Trophoblast cell (in vitro differentiated cells and primary cell): ENCODE data around the gene CASQ2.

Experiments used
- DNase-seq, 2 donors: peaks; one replicate each; pipeline ENCODE4 v3.0.0-alpha.2; 2016
- H2AFZ ChIP-seq: 2 replicates; pipeline ENCODE4 v1.6.1; 2013; ENCODE audit warnings: low read length, moderate library complexity, mild to moderate bottlenecking; ENCODE audit not compliant: insufficient read depth, poor library complexity
- H2AK5ac ChIP-seq: 2 replicates; pipeline ENCODE4 v1.6.1; 2013; ENCODE audit warnings: mild to moderate bottlenecking, low read length
- H2BK120ac ChIP-seq: 2 replicates; pipeline ENCODE4 v1.6.1; 2013; ENCODE audit warnings: low read length, mild to moderate bottlenecking, moderate library complexity; ENCODE audit not compliant: insufficient read depth, poor library complexity
- H2BK12ac ChIP-seq: 2 replicates; pipeline ENCODE4 v1.6.1; 2013; ENCODE audit warnings: mild to moderate bottlenecking, low read length, moderate library complexity
- H2BK5ac ChIP-seq: 2 replicates; pipeline ENCODE4 v1.6.1; 2013; ENCODE audit warnings: low read length, low read depth, moderate library complexity, mild to moderate bottlenecking; ENCODE audit not compliant: poor library complexity
- H3K14ac ChIP-seq: 2 replicates; pipeline ENCODE4 v1.6.1; 2013; ENCODE audit warnings: mild to moderate bottlenecking, low read length
- H3K18ac ChIP-seq: 2 replicates; pipeline ENCODE4 v1.6.1; 2013; ENCODE audit warnings: mild to moderate bottlenecking, low read length
- H3K23ac ChIP-seq: 2 replicates; pipeline ENCODE4 v1.6.1; 2013; ENCODE audit warnings: low read length
- H3K27ac ChIP-seq: 2 replicates; pipeline ENCODE4 v1.5.1; 2013; ENCODE audit warnings: low read depth, mild to moderate bottlenecking, inconsistent platforms, low read length, moderate library complexity
- H3K27me3 ChIP-seq: 2 replicates; pipeline ENCODE4 v1.6.1; 2013; ENCODE audit warnings: inconsistent platforms, mild to moderate bottlenecking, low read length, moderate library complexity; ENCODE audit not compliant: insufficient read depth
- H3K36me3 ChIP-seq, 2 experiments: 1 replicate in 1 of 2; 2 replicates in 1 of 2; pipeline ENCODE4 v1.6.1; 2013; ENCODE audit warnings: low read length in 2 of 2, mild to moderate bottlenecking in 2 of 2, moderate library complexity in 1 of 2; ENCODE audit not compliant: insufficient read depth in 2 of 2, control insufficient read depth in 1 of 2
- H3K4ac ChIP-seq: 2 replicates; pipeline ENCODE4 v1.6.1; 2013; ENCODE audit warnings: low read depth, mild to moderate bottlenecking, low read length, moderate library complexity
- H3K4me1 ChIP-seq, 2 experiments: 1 replicate in 1 of 2; 2 replicates in 1 of 2; pipeline ENCODE4 v1.6.1; 2013; ENCODE audit warnings: low read length in 2 of 2, mild to moderate bottlenecking in 2 of 2, moderate library complexity in 1 of 2; ENCODE audit not compliant: insufficient read depth in 2 of 2, control insufficient read depth in 1 of 2
- H3K4me2 ChIP-seq: 2 replicates; pipeline ENCODE4 v1.6.1; 2013; ENCODE audit warnings: inconsistent platforms, mild to moderate bottlenecking, low read length, moderate library complexity
- H3K4me3 ChIP-seq: 2 replicates; pipeline ENCODE4 v1.5.1; 2013; ENCODE audit warnings: mild to moderate bottlenecking, low read depth, low read length, inconsistent platforms
- H3K79me1 ChIP-seq: one replicate; pipeline ENCODE4 v1.6.1; 2013; ENCODE audit warnings: low read length
- H3K79me2 ChIP-seq: 2 replicates; pipeline ENCODE4 v1.6.1; 2013; ENCODE audit warnings: low read length, mild to moderate bottlenecking; ENCODE audit not compliant: control insufficient read depth, insufficient read depth, poor library complexity
- H3K9ac ChIP-seq: 2 replicates; pipeline ENCODE4 v1.6.1; 2013; ENCODE audit warnings: mild to moderate bottlenecking, low read length
- H3K9me3 ChIP-seq: 2 replicates; pipeline ENCODE4 v1.6.1; 2013; ENCODE audit warnings: low read depth, mild to moderate bottlenecking, control low read depth, inconsistent platforms, low read length; ENCODE audit not compliant: insufficient read depth
- H4K12ac ChIP-seq: 2 replicates; pipeline ENCODE4 v1.6.1; 2013; ENCODE audit warnings: low read depth, mild to moderate bottlenecking, low read length, moderate library complexity
- H4K8ac ChIP-seq: 2 replicates; pipeline ENCODE4 v1.6.1; 2013; ENCODE audit warnings: low read depth, mild to moderate bottlenecking, low read length, moderate library complexity
- H4K91ac ChIP-seq: one replicate; pipeline ENCODE4 v1.6.1; 2013; ENCODE audit warnings: low read depth, mild to moderate bottlenecking, low read length, moderate library complexity
- WGBS: extraction: QIAGEN DNeasy Blood & Tissue Kit; methylation state at CpG from one replicate; pipeline ENCODE4 v1.1.7; 2013; ENCODE audit warnings: missing lambda C conversion rate; ENCODE audit not compliant: insufficient read length, insufficient coverage; ENCODE audit errors: extremely low coverage; 5-methylcytosine and 5-hydroxymethylcytosine counted together

The CASQ2 gene

GRCh38 chr1:115757856-115758255 is 10.7 kb downstream of the CASQ2 start:
- Histone ChIP-seq H2AFZ (no peak overlapping the region), H3K4me2 (no peak overlapping the region)
- no CpG with 5 or more reads among the region's 1 CpG for WGBS

GRCh38 chr1:115757326-115757725 is 11.2 kb downstream of the CASQ2 start:
- no peaks in the 10 kb centered on the region for H3K27me3 ChIP-seq
- H3K9ac ChIP-seq: no peak overlapping the region
- WGBS: no CpG with 5 or more reads among the region's 3 CpGs
- no peak overlapping the region for H3K4ac ChIP-seq
- no peaks in the 10 kb centered on the region for H3K79me1 ChIP-seq
- no peak overlapping the region for H3K18ac ChIP-seq
- H3K9me3 ChIP-seq: no peaks in the 10 kb centered on the region
- H3K27ac ChIP-seq: no peak overlapping the region
- H3K36me3 ChIP-seq: no peaks in the 10 kb centered on the region
- no peak overlapping the region for H3K23ac ChIP-seq
- H3K4me3 ChIP-seq: no peak overlapping the region
- no peak overlapping the region for H2AK5ac ChIP-seq
- no peak overlapping the region for H2BK12ac ChIP-seq
- H4K8ac ChIP-seq: no peak overlapping the region
- H3K79me2 ChIP-seq: no peaks in the 10 kb centered on the region
- no peak overlapping the region for H4K91ac ChIP-seq
- H2AFZ ChIP-seq: no peak overlapping the region
- no peak overlapping the region for H4K12ac ChIP-seq
- H2BK120ac ChIP-seq: no peak overlapping the region
- H3K14ac ChIP-seq: no peak overlapping the region
- no peak for DNase-seq
- H3K4me2 ChIP-seq: no peak overlapping the region
- no peak overlapping the region for H2BK5ac ChIP-seq
- H3K4me1 ChIP-seq: peaks cover 5 to 8% of the 10 kb centered on the region in 2 experiments

More at GRCh38 chr1:115757856-115758255, 10.7 kb downstream of the CASQ2 start:
- no peak overlapping the region for H3K14ac ChIP-seq
- no peaks in the 10 kb centered on the region for H3K79me1 ChIP-seq
- DNase-seq: no peak
- H2BK12ac ChIP-seq: no peak overlapping the region
- no peak overlapping the region for H2BK5ac ChIP-seq
- no peak overlapping the region for H2BK120ac ChIP-seq
- no peak overlapping the region for H4K8ac ChIP-seq
- H3K9ac ChIP-seq: no peak overlapping the region
- no peak overlapping the region for H4K12ac ChIP-seq
- H3K4me3 ChIP-seq: no peak overlapping the region
- H3K27me3 ChIP-seq: no peaks in the 10 kb centered on the region
- H4K91ac ChIP-seq: no peak overlapping the region
- H3K23ac ChIP-seq: no peak overlapping the region
- H2AK5ac ChIP-seq: no peak overlapping the region
- H3K4me1 ChIP-seq: peaks cover 5 to 8% of the 10 kb centered on the region in 2 experiments
- H3K4ac ChIP-seq: no peak overlapping the region
- no peaks in the 10 kb centered on the region for H3K9me3 ChIP-seq
- H3K36me3 ChIP-seq: no peaks in the 10 kb centered on the region
- no peak overlapping the region for H3K18ac ChIP-seq
- H3K79me2 ChIP-seq: no peaks in the 10 kb centered on the region
- no peak overlapping the region for H3K27ac ChIP-seq

GRCh38 chr1:115755456-115756370 is 12.8 kb downstream of the CASQ2 start:
- Histone ChIP-seq H3K9ac (no peak overlapping the region), H3K27me3 (no peaks in the 10 kb centered on the region), H3K4me1 (peaks cover 5 to 8% of the 10 kb centered on the region in 2 experiments), H3K36me3 (no peaks in the 10 kb centered on the region), H3K4ac (no peak overlapping the region), H2BK12ac (no peak overlapping the region), H3K14ac (no peak overlapping the region), H4K12ac (no peak overlapping the region), H3K9me3 (no peaks in the 10 kb centered on the region), H2BK5ac (no peak overlapping the region), H4K91ac (no peak overlapping the region), H3K18ac (no peak overlapping the region), H4K8ac (no peak overlapping the region), H3K79me2 (no peaks in the 10 kb centered on the region), H2AK5ac (no peak overlapping the region), H3K27ac (no peak overlapping the region), H3K79me1 (no peaks in the 10 kb centered on the region), H3K23ac (no peak overlapping the region), H3K4me2 (no peak overlapping the region), H2BK120ac (no peak overlapping the region), H2AFZ (no peak overlapping the region), H3K4me3 (no peak overlapping the region)
- no peak for DNase-seq
- no CpG with 5 or more reads among the region's 8 CpGs for WGBS

- peak overlapping the region; percentile 19 for H2BK120ac ChIP-seq
- no peak overlapping the region for H4K12ac ChIP-seq
- peak overlapping the region; percentile 52 for H2AK5ac ChIP-seq
- no peak overlapping the region for H3K18ac ChIP-seq
- peaks cover 5 to 8% of the 10 kb centered on the region in 2 experiments for H3K4me1 ChIP-seq
- H2BK12ac ChIP-seq: peak overlapping the region; percentile 37
- no peaks in the 10 kb centered on the region for H3K9me3 ChIP-seq
- H3K14ac ChIP-seq: no peak overlapping the region
- no peak overlapping the region for H4K91ac ChIP-seq
- H3K36me3 ChIP-seq: no peaks in the 10 kb centered on the region
- no peak overlapping the region for H3K27ac ChIP-seq
- no peak overlapping the region for H2AFZ ChIP-seq
- no peaks in the 10 kb centered on the region for H3K79me2 ChIP-seq
- H3K9ac ChIP-seq: no peak overlapping the region
- no peaks in the 10 kb centered on the region for H3K79me1 ChIP-seq
- DNase-seq: peak in 1 of 2 donors; percentile 52
- H4K8ac ChIP-seq: no peak overlapping the region
- H2BK5ac ChIP-seq: no peak overlapping the region
- no peak overlapping the region for H3K4me3 ChIP-seq
- H3K27me3 ChIP-seq: no peaks in the 10 kb centered on the region
- no peak overlapping the region for H3K4ac ChIP-seq
- no CpG with 5 or more reads among the region's 8 CpGs for WGBS
- no peak overlapping the region for H3K23ac ChIP-seq
- H3K4me2 ChIP-seq: no peak overlapping the region
Measured at GRCh38 chr1:115753830-115754229, 14.7 kb downstream of the CASQ2 start.
